B cell (primary cell): ENCODE results near the gene COL5A1. TPM values are rescaled to one million over a fixed set of nuclear protein-coding genes. Genes with fewer than 3 reads are reported as not detected.

Experiments used
- ATAC-seq: fragments of 200-7000 bp; cut with Tn5 transposase; one replicate; pipeline ENCODE4 v1.10.0; 2021; ENCODE audit warnings: low read depth, mild to moderate bottlenecking, moderate number of reproducible peaks, moderate library complexity
- CTCF ChIA-PET: fragments of 350-600 bp; sonication (Branson Sonifier 250); formaldehyde crosslinking; loops from one replicate; lab custom pipeline; 2021; ENCODE audit warnings: antibody characterized with exemption, inconsistent platforms; lab: Charles Lee
- POLR2A ChIA-PET: fragments of 350-600 bp; sonication (Branson Sonifier 250); formaldehyde crosslinking; loops from one replicate; lab custom pipeline; 2021; ENCODE audit warnings: antibody characterized with exemption; lab: Charles Lee
- DNase-seq: peaks from one replicate; pipeline ENCODE4 v3.0.0; 2013
- H2AFZ ChIP-seq: 2 replicates; pipeline ENCODE4 v1.6.1; 2012; ENCODE audit warnings: mild to moderate bottlenecking, low read depth, low read length; ENCODE audit not compliant: insufficient read depth, poor library complexity, severe bottlenecking
- H3K27ac ChIP-seq, 2 donors: 1 replicate in 1 of 2; 2 replicates in 1 of 2; pipeline ENCODE4 v1.5.1; 2012 to 2013; ENCODE audit warnings: low read length in 2 of 2, mild to moderate bottlenecking in 2 of 2, moderate library complexity in 1 of 2
- H3K27me3 ChIP-seq, 4 experiments: fragments of 200-600 bp in 1 of 4; sonication (generic) in 1 of 4; replicated peaks in 1 of 4; 1 replicate in 2 of 4; 2 replicates in 2 of 4; pipeline versions ENCODE4 v1.6.1 to v1.7.0; 2013 to 2016; ENCODE audit warnings: low read length in 3 of 4, mild to moderate bottlenecking in 2 of 4, mixed read lengths in 1 of 4, moderate library complexity in 1 of 4; ENCODE audit not compliant: insufficient read depth in 4 of 4, control insufficient read depth in 3 of 4; ENCODE audit errors: control extremely low read depth in 1 of 4
- H3K36me3 ChIP-seq, 2 experiments: replicated peaks in 1 of 2; 1 replicate in 1 of 2; 2 replicates in 1 of 2; pipeline versions ENCODE4 v1.6.1 to v1.7.1; 2013; ENCODE audit warnings: low read length in 1 of 2; ENCODE audit not compliant: insufficient read depth in 2 of 2, control insufficient read depth in 1 of 2; ENCODE audit errors: control extremely low read depth in 1 of 2, extremely low read depth in 1 of 2
- H3K4me1 ChIP-seq, 2 donors: fragments of 200-600 bp in 1 of 2; sonication (generic) in 1 of 2; 1 replicate in 1 of 2; 2 replicates in 1 of 2; pipeline versions ENCODE4 v1.5.1 to v1.6.1; 2013 to 2017; ENCODE audit warnings: low read length in 2 of 2; ENCODE audit not compliant: control insufficient read depth in 2 of 2, insufficient read depth in 2 of 2
- H3K4me2 ChIP-seq: replicated peaks from 2 replicates; pipeline ENCODE3; 2012; ENCODE audit warnings: mild to moderate bottlenecking, low read depth, low read length; ENCODE audit not compliant: poor library complexity, severe bottlenecking
- H3K4me3 ChIP-seq, 5 experiments: fragments of 200-600 bp in 1 of 5; sonication (generic) in 1 of 5; 1 replicate in 3 of 5; 2 replicates in 2 of 5; pipeline versions ENCODE4 v1.5.1 to v1.7.0; 2011 to 2016; ENCODE audit warnings: low read length in 4 of 5, mild to moderate bottlenecking in 4 of 5, low read depth in 2 of 5, control low read depth in 1 of 5, moderate library complexity in 1 of 5; ENCODE audit not compliant: insufficient read depth in 1 of 5; ENCODE audit errors: control extremely low read depth in 1 of 5, extremely low read depth in 1 of 5
- H3K79me2 ChIP-seq: fragments of 200-600 bp; sonication (generic); one replicate; pipeline ENCODE4 v1.6.0; 2016; ENCODE audit warnings: low read length; ENCODE audit not compliant: control insufficient read depth, insufficient read depth
- H3K9ac ChIP-seq: fragments of 200-600 bp; sonication (generic); 2 replicates; pipeline ENCODE4 v1.6.1; 2017; ENCODE audit warnings: mild to moderate bottlenecking, low read length, moderate library complexity
- H3K9me3 ChIP-seq, 3 donors: one replicate each; pipeline versions ENCODE4 v1.6.1 to v1.7.1; 2013; ENCODE audit warnings: low read length in 2 of 3; ENCODE audit not compliant: control insufficient read depth in 2 of 3, insufficient read depth in 1 of 3; ENCODE audit errors: control extremely low read depth in 1 of 3
- H4K20me1 ChIP-seq: 2 replicates; pipeline ENCODE4 v1.6.0; 2012; ENCODE audit warnings: mild to moderate bottlenecking, low read length; ENCODE audit not compliant: insufficient read depth, control insufficient read depth, poor library complexity, severe bottlenecking
- H3K27ac Mint-ChIP-seq: one replicate; pipeline ENCODE4 v1.8.0; 2021; ENCODE audit warnings: mixed read lengths
- H3K27me3 Mint-ChIP-seq: one replicate; pipeline ENCODE4 v1.8.0; 2021; ENCODE audit warnings: mixed read lengths
- H3K4me1 Mint-ChIP-seq: one replicate; pipeline ENCODE4 v1.8.0; 2021; ENCODE audit warnings: mixed read lengths
- H3K4me3 Mint-ChIP-seq: one replicate; pipeline ENCODE4 v1.8.0; 2021; ENCODE audit warnings: mixed read lengths
- H3K9me3 Mint-ChIP-seq: one replicate; pipeline ENCODE4 v1.8.0; 2022; ENCODE audit warnings: mixed read lengths; ENCODE audit not compliant: insufficient read depth
- CTCF ChIP-seq: fragments of 200-600 bp; IDR thresholded peaks from one replicate; pipeline ENCODE4 v1.8.0; 2022; ENCODE audit warnings: antibody characterized with exemption, mild to moderate bottlenecking
- EZH2 ChIP-seq: IDR thresholded peaks from 2 replicates; pipeline ENCODE4 v1.6.1; 2012; ENCODE audit warnings: borderline replicate concordance, low read depth, mild to moderate bottlenecking, moderate library complexity, low read length; ENCODE audit not compliant: insufficient read depth, poor library complexity, severe bottlenecking
- WGBS: methylation state at CpG from one replicate; pipeline ENCODE4 v1.1.5; 2013; ENCODE audit warnings: missing lambda C conversion rate; ENCODE audit not compliant: insufficient coverage; 5-methylcytosine and 5-hydroxymethylcytosine counted together
- intact Hi-C: fragments of 100-400 bp; cut with micrococcal nuclease; formaldehyde crosslinking; loops from one replicate; pipeline ENCODE4 v1.10.0; 2022
- polyA plus RNA-seq: library from polyadenylated mRNA; depleted of rRNA; stranded (reverse); fragments of >200 nt; gene quantifications from 2 replicates; pipeline ENCODE4 v1.2.3, GENCODE V29; 2012
- total RNA-seq, 2 donors: library from RNA; stranded (reverse); fragments of 120-200 nt in 1 of 2; gene quantifications; 1 replicate in 1 of 2; 2 replicates in 1 of 2; pipeline versions ENCODE4 v1.2.3 to v1.2.4, GENCODE V29; 2013 to 2022

COL5A1 gene
- total and polyA plus RNA-seq, 2 donors (not counting 1 experiment from before 2014, with no cell fraction given), result 0.06 TPM; not detected in 1

GRCh38 chr9:134830126-134830525 lies 188.5 kb downstream of the COL5A1 start:
- Histone ChIP-seq H3K4me1 (no peaks in the 10 kb centered on the region), H3K9me3 (no peaks in the 10 kb centered on the region), H3K4me2 (no peak overlapping the region), H3K4me3 (no peak overlapping the region), H3K36me3 (no peaks in the 10 kb centered on the region), H3K79me2 (no peaks in the 10 kb centered on the region), H4K20me1 (no peaks in the 10 kb centered on the region), H3K27me3 (no peaks in the 10 kb centered on the region), H3K27ac (no peak overlapping the region), H2AFZ (no peak overlapping the region), H3K9ac (no peak overlapping the region)
- H3K4me1 Mint-ChIP-seq, result no peaks in the 10 kb centered on the region
- H3K9me3 Mint-ChIP-seq, result no peaks in the 10 kb centered on the region
- DNase-seq, result no peak
- ChIA-PET CTCF (no interaction called here), POLR2A (no interaction called here)
- no peak for TF ChIP-seq EZH2
- no peak for TF ChIP-seq CTCF
- H3K4me3 Mint-ChIP-seq, result no peak overlapping the region
- no peak for ATAC-seq
- H3K27ac Mint-ChIP-seq, result no peak overlapping the region
- intact Hi-C loops, result no loop called here
- WGBS, result 90% methylated on average over 19 of the region's 19 CpGs
- H3K27me3 Mint-ChIP-seq, result no peaks in the 10 kb centered on the region

- H3K4me1 ChIP-seq, result no peaks in the 10 kb centered on the region
- no peaks in the 10 kb centered on the region for H3K36me3 ChIP-seq
- ChIA-PET POLR2A (no interaction called here), CTCF (no interaction called here)
- DNase-seq (no peak), ATAC-seq (no peak)
- Mint-ChIP-seq H3K4me3 (no peak overlapping the region), H3K9me3 (no peaks in the 10 kb centered on the region), H3K27ac (no peak overlapping the region), H3K4me1 (no peaks in the 10 kb centered on the region), H3K27me3 (no peaks in the 10 kb centered on the region)
- H3K4me3 ChIP-seq, result no peak overlapping the region
- H3K27ac ChIP-seq, result no peak overlapping the region
- TF ChIP-seq CTCF (no peak), EZH2 (no peak)
- no peaks in the 10 kb centered on the region for H3K79me2 ChIP-seq
- no peaks in the 10 kb centered on the region for H3K27me3 ChIP-seq
- H2AFZ ChIP-seq, result no peak overlapping the region
- 82% methylated on average over 18 of the region's 21 CpGs for WGBS
- intact Hi-C loops, result no loop called here
- no peak overlapping the region for H3K9ac ChIP-seq
- H3K4me2 ChIP-seq, result no peak overlapping the region
- no peaks in the 10 kb centered on the region for H4K20me1 ChIP-seq
- no peaks in the 10 kb centered on the region for H3K9me3 ChIP-seq
These were observed 189.5 kb downstream of the COL5A1 start for GRCh38 chr9:134830926-134831720.
